CD4-positive, alpha-beta T cell treated with Interleukin-4 for 4 hours (primary cell): ENCODE data around the gene RAMP3.
"Not testable (repeated sequence)": the region's sequence is repeated elsewhere in the genome, so short reads cannot be mapped to it uniquely, and the experiment has no call there.

Experiments
- DNase-seq: peaks from one replicate; pipeline ENCODE4 v3.0.0-alpha.2; 2020

RAMP3 gene

GRCh38 chr7:45196374-45196773, 38.8 kb downstream of the RAMP3 start:
- DNase-seq, result no peak

- no peak for DNase-seq
Observed at GRCh38 chr7:45197461-45197860, 39.9 kb downstream of the RAMP3 start.

- no peak for DNase-seq
Observed at GRCh38 chr7:45198986-45199385, 41.4 kb downstream of the RAMP3 start.

- DNase-seq, result no peak
Observed at GRCh38 chr7:45199506-45199905, 41.9 kb downstream of the RAMP3 start.

GRCh38 chr7:45202625-45203024, 45.0 kb downstream of the RAMP3 start:
- DNase-seq, result no peak

GRCh38 chr7:45203036-45203435, 45.4 kb downstream of the RAMP3 start:
- no peak for DNase-seq

GRCh38 chr7:45203459-45203858, 45.9 kb downstream of the RAMP3 start:
- no peak for DNase-seq

- DNase-seq, result no peak
Observed at GRCh38 chr7:45203936-45204445, 46.4 kb downstream of the RAMP3 start.

- DNase-seq, result not testable (repeated sequence)
Observed at GRCh38 chr7:45206266-45206665, 48.7 kb downstream of the RAMP3 start.

- not testable (repeated sequence) for DNase-seq
Observed at GRCh38 chr7:45209909-45210308, 52.3 kb downstream of the RAMP3 start.

GRCh38 chr7:45211066-45211465, 53.5 kb downstream of the RAMP3 start:
- DNase-seq, result no peak

- no peak for DNase-seq
Observed at GRCh38 chr7:45211958-45212357, 54.4 kb downstream of the RAMP3 start.

GRCh38 chr7:45212606-45213005, 55.0 kb downstream of the RAMP3 start:
- DNase-seq, result no peak

GRCh38 chr7:45215601-45216062, 58.0 kb downstream of the RAMP3 start:
- no peak for DNase-seq

GRCh38 chr7:45216181-45216580, 58.6 kb downstream of the RAMP3 start:
- no peak for DNase-seq

- no peak for DNase-seq
Observed at GRCh38 chr7:45216622-45217165, 59.1 kb downstream of the RAMP3 start.

GRCh38 chr7:45217358-45217757, 59.8 kb downstream of the RAMP3 start:
- no peak for DNase-seq

GRCh38 chr7:45219130-45219529, 61.5 kb downstream of the RAMP3 start:
- no peak for DNase-seq

- no peak for DNase-seq
Observed at GRCh38 chr7:45219801-45220435, 62.3 kb downstream of the RAMP3 start.

GRCh38 chr7:45220846-45221618, 63.4 kb downstream of the RAMP3 start:
- DNase-seq, result no peak

- no peak for DNase-seq
Observed at GRCh38 chr7:45221896-45222604, 64.5 kb downstream of the RAMP3 start.

- no peak for DNase-seq
Observed at GRCh38 chr7:45223078-45223477, 65.5 kb downstream of the RAMP3 start.
